Urothelium cell line (cell line): Measurements from ENCODE around the gene NCAPG2.
"Not testable (repeated sequence)": the region's sequence is repeated elsewhere in the genome, so short reads cannot be mapped to it uniquely, and the experiment has no call there.

Experiments used
- DNase-seq: peaks from one replicate; pipeline ENCODE4 v3.0.0; 2011; ENCODE audit warnings: low spot score, mixed read lengths
- FAIRE-seq: peaks from 2 replicates; lab custom pipeline; 2011; peaks lifted over from hg19 to GRCh38; lab: Jason Lieb, UNC

NCAPG2 gene

DNA sequence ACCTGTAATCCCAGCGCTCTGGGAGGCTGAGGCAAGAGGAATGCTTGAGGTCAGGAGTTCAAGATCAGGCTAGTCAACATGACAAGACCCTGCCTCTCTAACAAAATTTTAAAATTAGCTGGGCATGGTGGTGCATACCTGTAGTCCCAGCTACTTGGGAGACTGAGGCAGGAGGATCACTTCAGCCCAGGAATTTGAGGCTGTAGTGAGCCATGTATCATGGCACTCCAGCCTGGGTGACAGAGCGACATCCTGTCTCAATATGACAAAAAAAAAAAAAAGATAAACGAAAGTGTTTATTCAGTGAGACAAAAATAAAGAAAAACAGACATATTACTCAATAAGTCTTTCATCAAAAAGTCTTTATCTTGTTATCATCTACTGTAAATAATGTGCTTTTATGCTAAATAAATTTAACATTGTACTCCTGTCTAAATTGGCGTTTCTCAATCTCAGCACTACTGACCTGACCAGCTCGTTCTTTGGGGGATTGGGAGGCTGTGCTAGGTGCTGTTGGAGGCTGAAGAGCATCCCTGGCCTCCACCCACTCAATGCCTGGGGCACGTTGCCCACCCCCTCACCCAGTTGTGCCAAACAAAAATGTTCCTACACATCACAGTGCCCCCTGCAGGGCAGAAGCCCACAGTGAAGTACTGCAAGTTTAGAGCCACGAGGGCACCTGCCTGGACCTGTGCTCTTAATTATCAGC, 57.7 kb downstream of the NCAPG2 start:
- FAIRE-seq (no peak), DNase-seq (no peak)

DNA sequence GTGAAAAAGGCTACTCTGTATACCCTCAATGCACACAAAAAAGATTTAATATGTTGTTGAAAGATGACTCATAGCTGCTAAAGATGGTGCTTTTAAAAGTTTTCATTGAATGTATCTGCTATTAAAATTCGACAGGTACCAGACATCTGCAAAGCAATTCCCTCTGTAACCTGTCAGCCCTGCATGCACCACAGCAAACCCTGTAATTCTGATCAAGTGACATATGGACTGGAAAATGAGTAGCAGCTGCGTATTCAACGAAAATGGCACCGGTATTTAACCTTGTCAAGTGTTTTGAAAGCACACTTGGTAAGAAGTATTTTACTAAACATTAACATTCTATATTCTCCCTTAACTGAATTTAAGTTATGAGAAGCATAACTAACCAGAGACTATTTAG, 58.8 kb downstream of the NCAPG2 start:
- DNase-seq (no peak), FAIRE-seq (no peak)

DNA sequence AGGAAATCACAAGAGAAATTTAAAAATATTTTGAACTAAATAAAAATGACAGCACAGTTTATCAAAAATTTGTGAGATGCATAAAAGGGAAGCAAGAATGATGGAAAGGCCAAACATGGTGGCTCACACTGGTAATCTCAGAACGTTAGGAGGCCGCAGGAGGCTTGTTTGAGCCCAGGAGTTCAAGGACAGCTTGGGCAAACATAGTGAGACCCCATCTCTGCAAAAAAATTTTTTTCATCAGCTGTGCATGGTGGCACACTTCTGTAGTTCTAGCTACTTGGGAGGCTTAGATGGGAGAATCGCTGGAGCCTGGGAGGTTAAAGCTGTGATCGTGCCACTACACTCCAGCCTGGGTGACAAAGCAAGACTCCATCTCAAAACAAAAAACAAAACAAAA, 62.5 kb downstream of the NCAPG2 start:
- DNase-seq (no peak), FAIRE-seq (no peak)

DNA sequence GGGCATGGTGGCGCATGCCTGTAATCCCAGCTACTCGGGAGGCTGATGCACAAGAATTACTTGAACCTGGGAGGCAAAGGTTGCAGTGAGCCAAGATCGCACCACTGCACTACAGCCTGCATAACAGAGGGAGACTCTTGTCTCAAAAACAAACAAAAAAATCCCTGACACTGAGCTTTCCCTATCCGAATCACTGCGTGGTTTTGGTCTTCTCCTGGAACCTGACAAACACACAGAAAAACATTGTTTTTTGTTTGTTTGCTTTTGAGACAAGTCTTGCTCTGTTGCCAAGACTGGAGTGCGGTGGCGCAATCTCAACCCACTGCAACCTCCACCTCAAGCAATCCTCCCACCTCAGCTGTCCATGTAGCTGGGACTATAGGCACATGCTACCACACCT, 66.6 kb downstream of the NCAPG2 start:
- FAIRE-seq (no peak), DNase-seq (no peak)

DNA sequence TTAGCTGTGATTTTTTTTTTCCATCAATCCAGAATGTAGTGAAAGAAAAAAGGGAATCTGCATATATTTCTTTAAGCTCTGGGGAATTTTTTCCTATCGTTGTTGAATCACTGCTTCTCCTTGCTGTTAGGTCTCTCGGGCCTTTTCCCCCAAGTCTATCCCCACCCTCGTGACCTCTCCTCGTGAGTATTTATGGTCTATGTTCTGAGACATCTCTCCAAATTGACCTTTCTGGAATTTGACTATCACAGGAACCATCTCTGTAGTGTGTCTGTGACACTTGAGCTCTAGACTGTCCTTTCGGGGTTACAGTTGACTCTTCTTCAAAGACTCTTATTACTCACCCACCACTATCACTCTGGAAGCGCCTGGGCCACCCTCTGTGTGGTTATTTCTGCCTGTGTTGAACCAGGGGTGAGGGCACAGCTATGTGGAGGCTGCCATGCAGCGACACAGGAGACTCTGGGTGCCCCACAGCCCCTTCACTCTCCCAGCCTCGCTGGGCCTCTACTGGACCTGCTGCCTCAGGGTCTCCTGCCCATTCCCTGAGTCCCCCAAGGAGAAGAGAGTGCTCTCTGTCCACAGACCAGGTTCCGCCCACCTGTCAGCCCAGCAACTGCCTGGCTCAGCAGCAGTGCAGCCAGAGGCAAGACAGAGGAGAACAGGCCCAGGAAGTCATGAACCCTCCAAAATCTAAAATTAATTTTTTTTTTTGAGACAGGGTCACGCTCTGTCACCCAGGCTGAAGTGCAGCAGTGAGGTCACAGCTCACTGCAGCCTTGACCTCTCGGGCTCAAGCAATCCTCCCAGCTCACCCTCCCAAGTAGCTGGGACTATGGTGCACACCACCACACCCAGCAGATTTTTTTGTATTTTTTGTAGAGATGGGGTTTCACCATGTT, 71.3 kb downstream of the NCAPG2 start:
- FAIRE-seq (no peak), DNase-seq (no peak)

DNA sequence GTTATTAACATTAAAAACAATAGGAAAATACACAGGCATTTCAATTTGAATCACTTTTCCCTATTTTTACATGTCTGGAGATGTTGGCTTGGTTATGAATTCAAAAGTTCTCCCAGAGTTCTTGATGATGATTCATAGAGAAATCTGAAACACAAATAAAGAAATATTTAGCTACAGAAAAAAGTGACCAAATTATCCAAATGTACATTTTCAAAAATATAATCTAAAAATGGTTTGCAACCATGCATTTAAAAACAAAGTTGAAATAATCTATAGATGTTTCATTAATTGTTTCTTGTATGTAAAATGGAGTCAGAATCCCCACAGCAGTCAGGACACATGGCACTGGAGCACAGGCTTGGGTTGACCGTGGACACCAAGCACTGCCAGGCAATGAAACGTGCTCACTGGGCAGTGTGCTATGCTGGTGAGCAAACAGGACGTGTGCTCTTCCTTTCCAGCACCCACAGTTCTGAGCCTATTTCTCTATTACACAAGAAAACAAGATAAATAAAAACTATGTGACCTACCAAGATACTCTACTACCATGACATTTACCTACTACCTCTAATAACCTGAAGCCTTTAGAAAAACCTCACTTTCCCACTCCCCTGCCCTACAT, 72.9 kb downstream of the NCAPG2 start:
- DNase-seq = no peak

DNA sequence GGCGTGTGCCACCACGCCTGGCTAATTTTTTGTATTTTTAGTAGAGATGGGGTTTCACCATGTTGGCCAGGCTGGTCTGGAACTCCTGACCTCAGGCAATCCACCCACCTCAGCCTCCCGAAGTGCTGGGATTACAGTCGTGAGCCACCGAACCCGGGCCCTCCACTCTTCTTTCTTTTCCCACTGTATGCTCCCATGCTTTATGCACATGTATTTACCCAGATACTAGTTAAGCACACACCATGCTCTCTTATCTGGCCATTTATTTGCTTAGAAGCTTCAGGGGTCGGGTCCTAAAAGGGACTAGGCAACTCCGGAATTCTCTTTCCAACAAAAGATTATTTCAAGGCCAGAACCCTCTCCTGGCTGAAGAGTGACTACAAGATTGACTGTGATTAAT, 78.3 kb downstream of the NCAPG2 start:
- FAIRE-seq, DNase-seq: not testable (repeated sequence)

More for the DNA sequence above, 72.9 kb downstream of the NCAPG2 start:
- FAIRE-seq = no peak

DNA sequence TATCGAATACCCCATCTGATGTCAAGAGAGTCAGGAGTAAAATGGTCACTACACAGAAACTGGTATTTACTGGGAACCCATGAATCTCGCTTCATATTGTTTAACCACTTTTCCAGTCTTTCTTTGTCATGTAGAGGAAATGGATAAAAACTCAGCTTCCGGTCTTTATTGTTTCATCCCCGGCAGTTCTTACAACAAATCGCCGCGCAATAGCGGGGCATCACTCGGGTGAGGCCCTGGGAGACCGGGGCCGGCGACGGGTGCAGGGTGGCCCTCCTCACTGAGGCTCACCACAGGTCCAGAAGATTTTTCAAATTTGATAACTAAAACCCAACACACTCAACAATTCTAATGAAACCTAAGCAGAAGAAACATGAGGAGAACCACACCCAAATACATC, 81.4 kb downstream of the NCAPG2 start:
- no peak for DNase-seq
- no peak for FAIRE-seq

DNA sequence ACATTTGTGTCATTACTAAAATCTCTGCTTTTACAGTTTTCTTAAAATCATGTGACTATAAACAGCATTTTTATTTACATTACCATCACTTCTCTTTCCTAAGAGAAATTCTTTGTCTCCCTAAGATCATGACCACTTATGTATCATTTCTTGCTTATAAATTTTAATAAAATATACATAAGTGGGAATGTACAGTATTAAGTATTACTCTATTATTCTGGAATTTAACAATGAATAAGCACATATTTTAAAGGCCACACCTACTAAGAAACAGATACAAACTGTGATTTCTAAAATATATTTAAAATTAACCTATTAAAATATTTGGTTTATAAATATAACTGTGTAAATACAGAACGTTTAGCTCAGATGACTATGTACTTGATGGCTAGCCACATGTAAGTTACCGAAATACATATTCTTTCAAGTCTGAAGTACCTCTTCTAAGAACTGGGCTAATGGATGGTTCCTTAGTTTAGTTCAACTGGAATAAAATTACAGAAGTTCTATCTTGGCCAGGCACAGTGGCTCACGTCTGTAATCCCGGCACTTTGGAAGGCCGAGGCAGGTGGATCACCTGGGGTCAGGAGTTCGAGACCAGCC, 83.7 kb downstream of the NCAPG2 start:
- DNase-seq (no peak), FAIRE-seq (no peak)

DNA sequence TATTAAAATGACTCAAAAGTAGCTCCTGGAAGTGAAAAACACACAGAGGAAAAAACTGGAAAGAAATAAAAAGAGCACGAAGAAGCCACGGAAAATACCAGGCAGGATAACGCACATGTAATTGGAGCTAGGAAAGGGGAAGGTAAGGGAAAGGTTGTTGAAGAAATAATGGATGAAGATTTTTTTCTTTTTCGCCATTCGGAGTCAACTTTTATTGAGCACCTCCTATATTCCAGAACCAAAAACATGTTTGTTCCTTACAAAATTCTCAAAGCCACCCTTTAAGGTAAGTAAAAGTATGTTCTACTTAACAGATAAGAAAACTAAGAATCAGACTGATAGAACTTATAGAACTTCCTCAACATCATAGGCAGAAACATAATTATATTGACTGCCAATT, 84.2 kb downstream of the NCAPG2 start:
- no peak for DNase-seq
- no peak for FAIRE-seq

DNA sequence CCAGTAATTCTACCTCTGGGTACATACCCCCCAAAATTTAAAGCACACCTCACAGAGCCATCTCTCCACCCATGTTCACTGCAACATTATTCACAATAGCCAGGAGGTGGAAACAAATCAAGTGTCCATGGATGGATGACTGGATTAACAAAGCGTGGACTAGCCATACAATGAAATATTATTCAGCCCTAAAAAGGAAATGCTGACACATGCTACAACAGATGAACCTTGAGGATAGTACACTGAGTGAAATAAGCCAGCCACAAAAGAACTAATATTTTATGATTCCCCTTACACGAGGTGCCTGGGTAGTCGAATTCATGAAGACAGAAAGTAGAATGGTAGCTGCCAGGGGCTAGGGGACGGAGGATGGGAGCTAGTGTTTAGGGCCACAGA, 85.9 kb downstream of the NCAPG2 start:
- FAIRE-seq (no peak), DNase-seq (no peak)

DNA sequence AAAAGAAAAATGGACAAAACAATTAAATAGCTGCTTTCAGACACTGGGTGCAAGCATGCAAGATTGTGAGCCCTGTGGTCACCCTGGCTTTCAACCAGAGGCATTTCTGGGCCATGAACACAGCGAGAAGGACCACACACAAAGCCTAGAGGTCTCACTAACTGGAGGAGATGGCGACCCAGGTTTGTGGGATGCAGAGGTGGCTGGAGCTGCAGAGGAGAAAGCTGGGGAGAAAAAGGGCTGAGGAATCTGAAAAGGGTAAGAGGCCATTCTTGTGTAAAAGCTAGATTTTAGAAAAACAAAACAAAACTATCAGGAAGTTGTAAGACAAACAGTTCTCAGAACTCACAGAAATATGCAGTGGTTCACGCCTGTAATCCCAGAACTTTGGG, 86.9 kb downstream of the NCAPG2 start:
- FAIRE-seq (no peak), DNase-seq (no peak)

DNA sequence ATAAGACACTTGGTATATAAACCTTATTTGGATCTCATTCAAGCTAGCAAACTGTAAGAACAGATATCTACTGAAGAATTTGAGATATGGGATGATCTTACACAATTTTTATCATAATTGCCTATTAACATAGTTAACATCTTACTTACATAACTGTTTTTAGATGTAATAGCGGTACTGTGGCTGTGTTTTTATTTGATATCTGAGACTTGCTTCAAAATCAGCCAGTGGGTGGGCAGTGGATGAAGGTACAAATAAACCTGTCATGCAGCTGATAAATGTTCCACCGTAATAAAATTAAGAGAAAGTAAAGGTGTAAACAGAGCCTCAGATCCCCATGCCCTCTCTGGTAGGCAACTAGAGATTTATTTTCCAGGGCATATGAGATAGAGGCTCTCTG, 88.6 kb downstream of the NCAPG2 start:
- FAIRE-seq = no peak
- DNase-seq = no peak

DNA sequence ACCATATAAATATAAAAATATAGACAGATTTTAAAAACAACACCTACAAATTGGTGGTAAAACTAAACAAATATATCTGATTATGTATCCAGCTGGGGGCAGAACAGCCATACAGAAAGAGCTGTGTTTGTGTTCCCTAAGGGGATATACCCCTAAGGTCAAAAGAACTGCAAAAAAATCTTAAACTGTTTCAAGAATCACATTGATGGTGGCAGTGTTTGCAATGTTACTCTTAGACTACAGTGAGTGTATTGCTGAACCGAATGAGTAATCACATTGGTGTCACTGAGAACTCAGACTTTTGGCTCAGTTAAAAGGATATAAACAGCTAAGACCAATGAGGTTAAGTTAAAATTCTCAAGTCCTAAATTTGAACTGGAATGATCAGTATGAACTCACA, 89.9 kb downstream of the NCAPG2 start:
- FAIRE-seq = no peak
- no peak for DNase-seq

DNA sequence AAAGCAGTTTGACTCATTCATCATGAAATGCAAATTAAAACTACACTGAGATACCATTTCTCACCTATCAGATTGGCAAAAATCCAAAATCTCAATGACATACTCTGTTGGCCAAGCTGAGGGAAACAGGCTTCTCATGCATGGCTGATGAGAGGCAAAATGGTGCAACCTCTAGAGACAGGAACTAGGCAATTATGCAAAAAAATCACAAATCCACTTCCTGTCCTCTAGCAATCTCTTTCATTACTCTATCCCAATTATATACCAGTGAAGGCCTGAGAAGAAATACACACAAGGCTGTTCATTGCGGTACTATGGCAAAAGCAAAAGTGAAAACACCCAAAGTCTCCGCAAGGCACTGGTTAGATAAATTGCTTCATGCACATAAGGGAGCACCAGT, 91.1 kb downstream of the NCAPG2 start:
- FAIRE-seq = no peak
- DNase-seq = no peak

DNA sequence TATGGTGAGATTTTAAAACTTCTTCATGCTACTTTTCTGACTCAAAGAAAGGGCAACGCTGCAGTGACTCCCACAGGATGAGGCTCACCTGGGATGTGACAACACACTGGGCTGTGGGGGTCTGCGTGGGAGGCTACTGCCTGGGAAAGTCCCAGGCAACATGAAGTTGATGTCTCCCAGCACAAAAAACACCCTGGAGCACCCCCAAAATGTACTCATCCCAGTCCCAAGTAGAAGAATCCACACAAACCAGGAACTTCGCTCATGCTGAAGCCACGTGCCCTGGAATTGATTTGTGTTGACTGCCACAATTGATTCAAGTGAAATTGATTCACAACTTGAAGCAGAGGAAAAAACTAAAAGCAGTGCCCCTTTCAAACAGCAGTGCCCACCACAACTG, 92.1 kb downstream of the NCAPG2 start:
- FAIRE-seq (no peak), DNase-seq (no peak)

DNA sequence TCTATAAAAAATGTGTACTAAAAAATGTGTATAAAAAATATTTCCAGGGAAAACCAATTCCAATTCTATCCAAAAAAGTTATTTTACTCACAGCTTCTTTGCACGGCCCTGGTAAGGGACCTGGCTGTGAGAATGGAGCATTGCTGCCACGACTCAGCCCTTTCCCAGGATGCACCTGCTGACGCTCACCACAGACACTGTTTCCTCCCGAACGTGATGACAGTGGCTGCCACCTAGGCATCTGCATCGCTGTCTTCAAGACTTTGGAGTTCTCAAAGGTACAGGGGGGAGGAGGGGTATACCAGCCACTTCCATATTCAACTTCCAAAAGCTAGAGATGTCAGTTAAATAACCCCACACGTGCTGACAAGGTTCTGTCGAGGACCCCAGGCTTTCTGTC, 93.1 kb downstream of the NCAPG2 start:
- DNase-seq (no peak), FAIRE-seq (no peak)

DNA sequence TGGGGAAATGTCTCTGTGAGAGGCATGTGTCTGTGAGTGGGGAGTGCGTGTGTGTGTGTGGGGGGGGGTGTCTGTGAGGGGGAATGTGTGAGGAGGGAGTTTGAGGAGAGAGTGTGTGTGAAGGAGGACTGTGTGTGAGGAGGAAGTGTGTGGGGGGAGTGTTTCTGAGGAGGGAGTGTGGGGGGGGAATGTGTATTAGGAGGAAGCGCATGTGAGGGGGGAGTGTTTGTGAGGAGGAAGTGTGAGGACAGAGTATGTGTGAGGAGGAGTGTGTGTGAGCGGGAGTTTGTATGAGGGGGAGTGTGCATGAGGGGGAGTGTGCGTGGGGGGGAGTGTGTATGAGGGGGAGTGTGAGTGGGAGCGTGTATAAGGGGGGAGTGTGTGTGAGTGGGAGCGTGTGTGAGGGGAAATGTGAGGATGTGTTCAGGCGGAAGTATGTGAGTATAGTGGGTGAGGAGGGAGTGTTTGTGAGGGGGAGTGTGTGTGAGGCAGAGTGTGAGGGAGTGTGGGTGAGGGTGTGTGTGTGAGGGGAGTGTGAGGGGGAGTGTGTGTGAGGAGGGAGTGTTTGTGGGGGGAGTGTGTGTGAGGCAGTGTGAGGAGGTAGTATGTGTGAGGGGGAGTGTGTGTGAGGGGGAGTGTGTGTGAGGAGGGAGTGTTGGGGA, 95.2 kb downstream of the NCAPG2 start:
- DNase-seq (no peak), FAIRE-seq (no peak)

DNA sequence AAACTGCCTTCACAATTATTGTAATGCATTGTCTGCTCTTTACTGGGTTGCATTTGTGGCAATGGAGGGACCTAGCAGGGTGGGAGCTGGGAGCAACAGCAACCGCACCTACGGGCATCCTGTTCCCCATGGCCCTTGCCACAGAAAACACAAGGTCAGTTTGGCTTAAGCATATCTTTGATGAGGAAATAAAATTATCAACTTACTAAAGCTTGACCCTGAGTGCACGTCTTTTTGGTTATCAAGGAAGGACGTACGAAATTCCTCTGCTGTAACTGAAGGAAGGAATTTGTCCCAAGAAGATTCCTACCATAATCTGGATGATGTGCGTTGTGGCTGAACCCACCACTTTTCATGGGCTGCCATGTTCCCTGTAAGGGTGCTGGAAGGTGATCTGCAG, 97.0 kb downstream of the NCAPG2 start:
- DNase-seq (no peak), FAIRE-seq (no peak)

DNA sequence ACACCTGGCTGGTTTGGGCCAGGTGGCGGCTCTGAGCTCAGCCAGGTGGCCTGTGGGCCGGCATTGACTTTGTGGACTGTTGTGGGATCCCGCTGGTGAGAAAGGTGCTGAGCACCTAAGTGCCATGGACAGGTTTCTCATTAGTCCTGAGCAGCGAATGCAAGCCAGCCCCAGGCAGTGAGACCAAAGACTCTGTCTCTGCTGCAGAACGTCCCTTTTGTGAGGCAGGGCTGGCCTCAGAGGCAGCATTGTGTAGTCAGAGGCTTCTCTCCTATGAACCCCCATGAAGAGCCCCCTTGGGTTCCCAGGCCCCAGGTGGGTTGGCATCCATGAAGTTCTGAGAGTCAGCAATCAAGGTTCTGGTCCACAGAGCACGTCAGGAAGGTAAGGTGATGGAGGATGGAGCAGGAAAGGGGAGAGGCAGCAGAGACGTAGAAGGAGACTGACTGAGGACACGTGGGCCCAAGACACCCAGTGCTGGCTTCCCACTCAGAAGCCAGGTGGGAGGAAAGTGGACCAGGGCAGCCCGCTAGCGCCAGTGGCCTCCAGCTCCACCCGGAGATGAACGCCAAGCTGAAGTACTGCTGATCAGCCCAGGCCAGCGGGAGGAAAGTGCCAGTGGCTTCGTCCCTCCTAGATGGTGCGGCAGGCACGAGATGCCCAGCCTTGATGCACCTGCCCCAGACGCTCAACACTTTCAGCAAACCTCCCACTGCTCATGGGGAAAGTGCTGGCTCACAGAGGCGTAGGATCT, 97.8 kb downstream of the NCAPG2 start:
- FAIRE-seq = no peak

More for the DNA sequence above, 97.8 kb downstream of the NCAPG2 start:
- no peak for DNase-seq
